ENCODE results near the gene ACRBP.

The ACRBP gene

DNA sequence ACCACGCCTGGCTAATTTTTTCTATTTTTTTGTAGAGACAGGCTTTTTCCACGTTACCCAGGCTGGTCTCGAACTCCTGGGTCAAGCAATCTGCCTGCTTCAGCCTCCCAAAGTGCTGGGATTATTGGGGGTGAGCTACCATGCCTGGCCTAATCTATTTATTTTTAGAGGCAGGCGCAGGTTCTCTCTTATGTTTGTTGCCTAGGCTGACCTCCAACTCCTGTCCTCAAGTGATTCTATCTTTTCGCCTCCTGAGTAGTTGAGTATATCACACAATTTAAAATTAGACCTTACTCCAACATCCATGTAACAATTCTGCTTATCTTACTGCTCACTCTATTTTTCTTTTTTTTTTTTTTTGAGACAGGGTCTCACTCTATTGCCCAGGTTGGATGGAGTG, 6.8 kb upstream of the ACRBP start:
- no peak for DNase-seq (ENCODE audit: insufficient read length, low spot score)
- TF ChIP-seq POLR2AphosphoS5 (IDR thresholded peaks at IDR 0.05; ENCODE audit: low read depth, low read length), result no peak
- TF ChIP-seq PAX5 (IDR thresholded peaks at IDR 0.05; ENCODE audit: insufficient read depth, low read length, severe bottlenecking), result no peak
- FAIRE-seq, result no peak

GRCh38 chr12:6653342-6653741, 6.1 kb upstream of the ACRBP start:
- TF ChIP-seq PAX5 (IDR thresholded peaks at IDR 0.05; ENCODE audit: insufficient read depth, low read length, severe bottlenecking), result no peak
- no peak for TF ChIP-seq POLR2AphosphoS5 (IDR thresholded peaks at IDR 0.05; ENCODE audit: low read depth, low read length)
- DNase-seq (ENCODE audit: insufficient read length, low spot score) (no peak), FAIRE-seq (peak; percentile 16)

DNA sequence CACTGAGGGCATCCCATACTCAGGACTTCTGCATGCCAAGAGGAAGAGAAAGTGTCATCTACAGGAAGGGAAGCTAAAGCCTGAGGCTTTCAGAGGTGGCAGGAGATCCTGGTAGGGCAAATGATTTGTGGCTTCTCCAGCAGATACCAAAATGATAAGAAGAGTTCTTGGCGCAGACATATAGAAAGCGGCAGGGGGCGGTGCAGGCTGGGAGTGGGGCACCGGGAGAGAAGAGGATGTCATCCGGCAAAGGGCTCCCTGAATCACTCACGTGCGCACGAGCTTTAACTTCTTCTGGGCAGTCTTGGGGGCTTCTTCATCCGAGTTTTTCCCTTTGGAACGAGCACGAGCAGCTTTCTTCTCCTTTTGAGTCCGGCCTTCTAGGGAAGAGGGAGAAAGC, 5.2 kb upstream of the ACRBP start:
- no peak for TF ChIP-seq POU2F2 (IDR thresholded peaks at IDR 0.05; ENCODE audit: low read depth, low read length)
- TF ChIP-seq SPI1 (IDR thresholded peaks at IDR 0.05; ENCODE audit: low read depth, low read length), result no peak
- no peak for TF ChIP-seq TAF1 (IDR thresholded peaks at IDR 0.05; ENCODE audit: low read depth, low read length)
- no peak for TF ChIP-seq POLR2AphosphoS5 (IDR thresholded peaks at IDR 0.05; ENCODE audit: low read depth, low read length)
- no peak for TF ChIP-seq POLR2A (IDR thresholded peaks at IDR 0.05; ENCODE audit: low read depth, low read length)
- TF ChIP-seq PAX5 (IDR thresholded peaks at IDR 0.05; ENCODE audit: insufficient read depth, low read length, severe bottlenecking), result no peak
- DNase-seq (ENCODE audit: insufficient read length, low spot score), result no peak
- FAIRE-seq, result no peak

- DNase-seq (ENCODE audit: insufficient read length, low spot score), result no peak
- TF ChIP-seq POLR2AphosphoS5 (IDR thresholded peaks at IDR 0.05; ENCODE audit: low read depth, low read length) (no peak), TAF1 (IDR thresholded peaks at IDR 0.05; ENCODE audit: low read depth, low read length) (no peak), POLR2A (IDR thresholded peaks at IDR 0.05; ENCODE audit: low read depth, low read length) (no peak), SPI1 (IDR thresholded peaks at IDR 0.05; ENCODE audit: low read depth, low read length) (no peak), POU2F2 (IDR thresholded peaks at IDR 0.05; ENCODE audit: low read depth, low read length) (no peak), PAX5 (IDR thresholded peaks at IDR 0.05; ENCODE audit: insufficient read depth, low read length, severe bottlenecking) (no peak)
- FAIRE-seq, result no peak
Measured at GRCh38 chr12:6650832-6651231, 3.6 kb upstream of the ACRBP start.

GRCh38 chr12:6646276-6647082, 753 bp downstream of the ACRBP start:
- TF ChIP-seq POLR2AphosphoS5 (IDR thresholded peaks at IDR 0.05; ENCODE audit: low read depth, low read length), result no peak
- TF ChIP-seq POLR2A (IDR thresholded peaks at IDR 0.05; ENCODE audit: low read depth, low read length), result no peak
- no peak for TF ChIP-seq PAX5 (IDR thresholded peaks at IDR 0.05; ENCODE audit: insufficient read depth, low read length, severe bottlenecking)
- no peak for TF ChIP-seq TAF1 (IDR thresholded peaks at IDR 0.05; ENCODE audit: low read depth, low read length)
- TF ChIP-seq POU2F2 (IDR thresholded peaks at IDR 0.05; ENCODE audit: low read depth, low read length), result no peak
- TF ChIP-seq SPI1 (IDR thresholded peaks at IDR 0.05; ENCODE audit: low read depth, low read length), result no peak
- FAIRE-seq (peak; percentile 28), DNase-seq (ENCODE audit: insufficient read length, low spot score) (no peak)

DNA sequence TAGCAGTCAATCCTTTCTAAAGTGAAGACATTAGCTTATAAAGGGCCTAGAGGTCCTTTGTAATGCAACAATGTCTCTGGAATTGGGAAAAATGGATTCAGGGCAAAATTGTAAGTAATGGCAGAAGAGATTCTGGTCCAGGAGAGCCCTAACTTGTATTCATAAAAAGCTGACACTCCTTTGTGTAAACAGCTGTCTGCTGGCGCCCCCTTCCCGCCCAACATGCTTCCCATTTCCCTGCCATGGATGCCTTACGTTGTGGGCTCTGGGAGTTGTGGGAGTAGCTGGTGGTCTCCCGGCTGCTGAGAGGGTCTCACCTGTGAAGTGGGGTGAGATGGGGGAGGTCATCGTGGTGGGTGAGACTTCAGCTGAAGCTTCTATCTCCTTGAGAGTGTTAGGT, 2.3 kb downstream of the ACRBP start:
- DNase-seq (ENCODE audit: insufficient read length, low spot score), result no peak
- FAIRE-seq, result peak; percentile 40
- TF ChIP-seq PAX5 (IDR thresholded peaks at IDR 0.05; ENCODE audit: insufficient read depth, low read length, severe bottlenecking), result no peak
- no peak for TF ChIP-seq POU2F2 (IDR thresholded peaks at IDR 0.05; ENCODE audit: low read depth, low read length)
- no peak for TF ChIP-seq POLR2AphosphoS5 (IDR thresholded peaks at IDR 0.05; ENCODE audit: low read depth, low read length)
- no peak for TF ChIP-seq TAF1 (IDR thresholded peaks at IDR 0.05; ENCODE audit: low read depth, low read length)
- no peak for TF ChIP-seq SPI1 (IDR thresholded peaks at IDR 0.05; ENCODE audit: low read depth, low read length)
- TF ChIP-seq POLR2A (IDR thresholded peaks at IDR 0.05; ENCODE audit: low read depth, low read length), result no peak

- FAIRE-seq, result no peak
Measured at GRCh38 chr12:6644257-6644596, 3.0 kb downstream of the ACRBP start.

GRCh38 chr12:6643569-6644256, 3.5 kb downstream of the ACRBP start:
- no peak for TF ChIP-seq POLR2AphosphoS5 (IDR thresholded peaks at IDR 0.05; ENCODE audit: low read depth, low read length)
- no peak for TF ChIP-seq TAF1 (IDR thresholded peaks at IDR 0.05; ENCODE audit: low read depth, low read length)
- peak; percentile 82 for TF ChIP-seq SPI1 (IDR thresholded peaks at IDR 0.05; ENCODE audit: low read depth, low read length)
- TF ChIP-seq PAX5 (IDR thresholded peaks at IDR 0.05; ENCODE audit: insufficient read depth, low read length, severe bottlenecking), result no peak
- TF ChIP-seq POU2F2 (IDR thresholded peaks at IDR 0.05; ENCODE audit: low read depth, low read length), result no peak
- no peak for TF ChIP-seq POLR2A (IDR thresholded peaks at IDR 0.05; ENCODE audit: low read depth, low read length)
- DNase-seq (ENCODE audit: insufficient read length, low spot score) (no peak), FAIRE-seq (peak; percentile 33)

More at GRCh38 chr12:6644257-6644596, 3.0 kb downstream of the ACRBP start:
- TF ChIP-seq POLR2A (IDR thresholded peaks at IDR 0.05; ENCODE audit: low read depth, low read length) (no peak), POU2F2 (IDR thresholded peaks at IDR 0.05; ENCODE audit: low read depth, low read length) (no peak), TAF1 (IDR thresholded peaks at IDR 0.05; ENCODE audit: low read depth, low read length) (no peak), PAX5 (IDR thresholded peaks at IDR 0.05; ENCODE audit: insufficient read depth, low read length, severe bottlenecking) (no peak), POLR2AphosphoS5 (IDR thresholded peaks at IDR 0.05; ENCODE audit: low read depth, low read length) (no peak), SPI1 (IDR thresholded peaks at IDR 0.05; ENCODE audit: low read depth, low read length) (peak; percentile 86)
- no peak for DNase-seq (ENCODE audit: insufficient read length, low spot score)

GRCh38 chr12:6641131-6641530, 6.1 kb downstream of the ACRBP start:
- no peak for DNase-seq (ENCODE audit: insufficient read length, low spot score)
- FAIRE-seq, result no peak
- no peak for TF ChIP-seq POU2F2 (IDR thresholded peaks at IDR 0.05; ENCODE audit: low read depth, low read length)
- TF ChIP-seq POLR2AphosphoS5 (IDR thresholded peaks at IDR 0.05; ENCODE audit: low read depth, low read length), result no peak
- TF ChIP-seq SPI1 (IDR thresholded peaks at IDR 0.05; ENCODE audit: low read depth, low read length), result no peak
- no peak for TF ChIP-seq TAF1 (IDR thresholded peaks at IDR 0.05; ENCODE audit: low read depth, low read length)
- TF ChIP-seq PAX5 (IDR thresholded peaks at IDR 0.05; ENCODE audit: insufficient read depth, low read length, severe bottlenecking), result no peak
- no peak for TF ChIP-seq POLR2A (IDR thresholded peaks at IDR 0.05; ENCODE audit: low read depth, low read length)
